K562 (cell line): ENCODE results near the gene SUCO. TPM values are rescaled to one million over a fixed set of nuclear protein-coding genes. Genes with fewer than 3 reads are reported as not detected.

ENCODE experiments used
- EP400 ChIP-seq: fragments of 450-650 bp; IDR thresholded peaks from 2 replicates; pipeline ENCODE4 v1.6.1; 2017; ENCODE audit warnings: antibody characterized with exemption, mild to moderate bottlenecking, moderate library complexity
- KDM1A ChIP-seq, 2 experiments: fragments of 450-650 bp; IDR thresholded peaks; 2 replicates each; pipeline ENCODE4 v1.6.1; 2016; ENCODE audit warnings: mild to moderate bottlenecking in 2 of 2
- KLF16 ChIP-seq: IDR thresholded peaks from 2 replicates; pipeline ENCODE4 v1.6.1; 2016; ENCODE audit warnings: antibody characterized with exemption
- NCOR1 ChIP-seq: fragments of 450-650 bp; IDR thresholded peaks from 2 replicates; pipeline ENCODE4 v1.6.1; 2016; ENCODE audit warnings: mild to moderate bottlenecking, moderate library complexity
- PCBP1 ChIP-seq: fragments of 200-400 bp; formaldehyde crosslinking; IDR thresholded peaks from 2 replicates; pipeline ENCODE4 v1.6.1; 2018; ENCODE audit warnings: mild to moderate bottlenecking, low read depth, low read length; ENCODE audit not compliant: poor library complexity, severe bottlenecking
- RBM22 ChIP-seq: fragments of 200-400 bp; formaldehyde crosslinking; IDR thresholded peaks from 2 replicates; pipeline ENCODE4 v1.6.1; 2018; ENCODE audit warnings: low read length, low read depth; ENCODE audit not compliant: poor library complexity, severe bottlenecking
- RUNX1 ChIP-seq: sonication (generic); IDR thresholded peaks from 2 replicates; pipeline ENCODE4 v1.6.1; 2016; ENCODE audit warnings: antibody characterized with exemption, low read depth
- SMAD4 ChIP-seq: fragments of 250-450 bp; sonication (Bioruptor Pico); conservative IDR thresholded peaks from 2 replicates; pipeline ENCODE4 v1.8.0; 2021; ENCODE audit warnings: inconsistent platforms, mild to moderate bottlenecking, moderate library complexity
- ZNF316 ChIP-seq: fragments of 450-650 bp; IDR thresholded peaks from 2 replicates; pipeline ENCODE4 v1.6.1; 2016
- ZNF583 ChIP-seq: fragments of 250-450 bp; sonication (Bioruptor Pico); IDR thresholded peaks from 2 replicates; pipeline ENCODE4 v1.4.0; 2020
- ZNF830 ChIP-seq: fragments of 250-450 bp; sonication (Bioruptor Pico); IDR thresholded peaks from 2 replicates; pipeline ENCODE4 v1.5.0; 2021; ENCODE audit warnings: mild to moderate bottlenecking
- polyA plus RNA-seq, 8 experiments: library from polyadenylated mRNA; depleted of rRNA in 4 of 8; stranded (reverse) in 5 of 8; unstranded in 3 of 8; fragments of >200 nt; fragmentation: Nextera tagmentation in 2 of 8; fragmentation: Illumina TruSeq in 1 of 8; extraction: Ambion mirVana in 2 of 8; extraction: Trizol in 1 of 8; gene quantifications; 2 replicates each; pipeline versions ENCODE4 v1.2.1 to v1.2.3, GENCODE V29; 2011 to 2014; ENCODE audit warnings: inconsistent platforms in 1 of 8, missing spikeins in 1 of 8
- total RNA-seq, 7 experiments: library from RNA; depleted of rRNA in 6 of 7; stranded (reverse); fragments of >200 nt in 6 of 7; fragmentation: Illumina TruSeq in 2 of 7; extraction: Trizol in 2 of 7; gene quantifications; 2 replicates each; pipeline versions ENCODE4 v1.2.1 to v1.2.3, GENCODE V29; 2011 to 2021; ENCODE audit warnings: low replicate concordance in 1 of 7
- TF ChIP-seq, protein P1 (sequence below), 2 experiments: IDR thresholded peaks in 1 of 2; conservative IDR thresholded peaks in 1 of 2; 2 replicates each; pipeline ENCODE4 v1.6.1; 2016; ENCODE audit warnings: low read depth in 2 of 2, mild to moderate bottlenecking in 1 of 2, missing compliant biosample characterization in 1 of 2, missing genetic modification characterization in 1 of 2, moderate library complexity in 1 of 2
- TF ChIP-seq, protein P2 (sequence below), 2 experiments: fragments of 450-650 bp; IDR thresholded peaks; 2 replicates each; pipeline ENCODE4 v1.6.1; 2018; ENCODE audit warnings: mild to moderate bottlenecking in 2 of 2, low read depth in 1 of 2; ENCODE audit not compliant: partially characterized antibody in 2 of 2
- TF ChIP-seq, protein P3 (sequence below): fragments of 450-650 bp; formaldehyde crosslinking; IDR thresholded peaks from 2 replicates; pipeline ENCODE4 v1.4.0; 2020; ENCODE audit warnings: mild to moderate bottlenecking, moderate library complexity
- TF ChIP-seq, protein P4 (sequence below): sonication (generic); formaldehyde crosslinking; IDR thresholded peaks from 2 replicates; pipeline ENCODE4 v1.8.0; 2022; ENCODE audit warnings: mild to moderate bottlenecking, missing genetic modification reagents

Gene SUCO
- total and polyA plus RNA-seq, 9 of the 15 experiments (the other 6 are each of a cell fraction or from before 2014, with no cell fraction given): 2.5 to 20.6 (median 14.3) TPM

DNA sequence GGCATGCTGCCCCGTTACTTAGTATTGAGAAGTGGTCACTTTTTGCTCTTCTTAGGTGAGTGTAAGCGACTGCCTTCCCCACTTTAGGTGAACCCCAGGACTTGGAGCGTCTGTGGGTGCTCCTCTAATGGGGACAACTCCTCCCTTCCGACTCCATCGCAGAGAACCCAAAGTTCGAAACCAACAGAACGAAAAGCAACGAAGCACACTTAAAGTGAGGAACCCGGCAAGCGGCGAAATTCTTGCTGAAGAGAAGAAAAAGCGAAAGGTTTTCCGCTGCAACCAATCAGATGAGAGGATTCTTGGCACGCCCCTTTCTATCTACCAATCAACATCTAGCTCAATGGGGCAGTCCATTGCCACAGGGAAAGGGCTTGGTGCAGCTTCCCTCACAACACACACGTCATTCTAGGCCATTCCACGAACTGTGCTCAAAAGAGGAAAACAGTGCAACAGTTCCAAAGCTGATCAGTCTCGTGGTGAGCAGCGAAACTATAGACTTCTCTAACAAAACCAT is 709 bp upstream of the SUCO start (continued):
- TF ChIP-seq, protein P1, sequence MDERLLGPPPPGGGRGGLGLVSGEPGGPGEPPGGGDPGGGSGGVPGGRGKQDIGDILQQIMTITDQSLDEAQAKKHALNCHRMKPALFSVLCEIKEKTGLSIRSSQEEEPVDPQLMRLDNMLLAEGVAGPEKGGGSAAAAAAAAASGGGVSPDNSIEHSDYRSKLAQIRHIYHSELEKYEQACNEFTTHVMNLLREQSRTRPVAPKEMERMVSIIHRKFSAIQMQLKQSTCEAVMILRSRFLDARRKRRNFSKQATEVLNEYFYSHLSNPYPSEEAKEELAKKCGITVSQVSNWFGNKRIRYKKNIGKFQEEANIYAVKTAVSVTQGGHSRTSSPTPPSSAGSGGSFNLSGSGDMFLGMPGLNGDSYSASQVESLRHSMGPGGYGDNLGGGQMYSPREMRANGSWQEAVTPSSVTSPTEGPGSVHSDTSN (CRISPR knock-in tag; IDR thresholded peaks at IDR 0.05; ENCODE audit: low read depth): no peak
- TF ChIP-seq, protein P1 (tag; conservative IDR thresholded peaks at IDR 0.05; ENCODE audit: low read depth): no peak
- TF ChIP-seq PCBP1 (no peak), RUNX1 (no peak), ZNF316 (peak; percentile 19; the same call in 1 of the 2 replicates), NCOR1 (no peak), KLF16 (no peak), RBM22 (no peak), SMAD4 (CRISPR knock-in tag) (no peak; the same call in 1 of the 2 replicates), ZNF830 (CRISPR knock-in tag) (no peak), KDM1A (IDR thresholded peaks at IDR 0.05) (no peak), EP400 (peak; percentile 64), ZNF583 (no peak)
- TF ChIP-seq, protein P2, sequence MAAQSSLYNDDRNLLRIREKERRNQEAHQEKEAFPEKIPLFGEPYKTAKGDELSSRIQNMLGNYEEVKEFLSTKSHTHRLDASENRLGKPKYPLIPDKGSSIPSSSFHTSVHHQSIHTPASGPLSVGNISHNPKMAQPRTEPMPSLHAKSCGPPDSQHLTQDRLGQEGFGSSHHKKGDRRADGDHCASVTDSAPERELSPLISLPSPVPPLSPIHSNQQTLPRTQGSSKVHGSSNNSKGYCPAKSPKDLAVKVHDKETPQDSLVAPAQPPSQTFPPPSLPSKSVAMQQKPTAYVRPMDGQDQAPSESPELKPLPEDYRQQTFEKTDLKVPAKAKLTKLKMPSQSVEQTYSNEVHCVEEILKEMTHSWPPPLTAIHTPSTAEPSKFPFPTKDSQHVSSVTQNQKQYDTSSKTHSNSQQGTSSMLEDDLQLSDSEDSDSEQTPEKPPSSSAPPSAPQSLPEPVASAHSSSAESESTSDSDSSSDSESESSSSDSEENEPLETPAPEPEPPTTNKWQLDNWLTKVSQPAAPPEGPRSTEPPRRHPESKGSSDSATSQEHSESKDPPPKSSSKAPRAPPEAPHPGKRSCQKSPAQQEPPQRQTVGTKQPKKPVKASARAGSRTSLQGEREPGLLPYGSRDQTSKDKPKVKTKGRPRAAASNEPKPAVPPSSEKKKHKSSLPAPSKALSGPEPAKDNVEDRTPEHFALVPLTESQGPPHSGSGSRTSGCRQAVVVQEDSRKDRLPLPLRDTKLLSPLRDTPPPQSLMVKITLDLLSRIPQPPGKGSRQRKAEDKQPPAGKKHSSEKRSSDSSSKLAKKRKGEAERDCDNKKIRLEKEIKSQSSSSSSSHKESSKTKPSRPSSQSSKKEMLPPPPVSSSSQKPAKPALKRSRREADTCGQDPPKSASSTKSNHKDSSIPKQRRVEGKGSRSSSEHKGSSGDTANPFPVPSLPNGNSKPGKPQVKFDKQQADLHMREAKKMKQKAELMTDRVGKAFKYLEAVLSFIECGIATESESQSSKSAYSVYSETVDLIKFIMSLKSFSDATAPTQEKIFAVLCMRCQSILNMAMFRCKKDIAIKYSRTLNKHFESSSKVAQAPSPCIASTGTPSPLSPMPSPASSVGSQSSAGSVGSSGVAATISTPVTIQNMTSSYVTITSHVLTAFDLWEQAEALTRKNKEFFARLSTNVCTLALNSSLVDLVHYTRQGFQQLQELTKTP (IDR thresholded peaks at IDR 0.05; ENCODE audit: low read depth in 1 of 2, partially characterized antibody in 2 of 2): peak in 1 of 2 experiments; percentile 77
- TF ChIP-seq, protein P3, sequence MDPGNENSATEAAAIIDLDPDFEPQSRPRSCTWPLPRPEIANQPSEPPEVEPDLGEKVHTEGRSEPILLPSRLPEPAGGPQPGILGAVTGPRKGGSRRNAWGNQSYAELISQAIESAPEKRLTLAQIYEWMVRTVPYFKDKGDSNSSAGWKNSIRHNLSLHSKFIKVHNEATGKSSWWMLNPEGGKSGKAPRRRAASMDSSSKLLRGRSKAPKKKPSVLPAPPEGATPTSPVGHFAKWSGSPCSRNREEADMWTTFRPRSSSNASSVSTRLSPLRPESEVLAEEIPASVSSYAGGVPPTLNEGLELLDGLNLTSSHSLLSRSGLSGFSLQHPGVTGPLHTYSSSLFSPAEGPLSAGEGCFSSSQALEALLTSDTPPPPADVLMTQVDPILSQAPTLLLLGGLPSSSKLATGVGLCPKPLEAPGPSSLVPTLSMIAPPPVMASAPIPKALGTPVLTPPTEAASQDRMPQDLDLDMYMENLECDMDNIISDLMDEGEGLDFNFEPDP (CRISPR knock-in tag): 0 out of 2 replicates have a peak, but pooled peaks have one; percentile 40
- TF ChIP-seq, protein P4, sequence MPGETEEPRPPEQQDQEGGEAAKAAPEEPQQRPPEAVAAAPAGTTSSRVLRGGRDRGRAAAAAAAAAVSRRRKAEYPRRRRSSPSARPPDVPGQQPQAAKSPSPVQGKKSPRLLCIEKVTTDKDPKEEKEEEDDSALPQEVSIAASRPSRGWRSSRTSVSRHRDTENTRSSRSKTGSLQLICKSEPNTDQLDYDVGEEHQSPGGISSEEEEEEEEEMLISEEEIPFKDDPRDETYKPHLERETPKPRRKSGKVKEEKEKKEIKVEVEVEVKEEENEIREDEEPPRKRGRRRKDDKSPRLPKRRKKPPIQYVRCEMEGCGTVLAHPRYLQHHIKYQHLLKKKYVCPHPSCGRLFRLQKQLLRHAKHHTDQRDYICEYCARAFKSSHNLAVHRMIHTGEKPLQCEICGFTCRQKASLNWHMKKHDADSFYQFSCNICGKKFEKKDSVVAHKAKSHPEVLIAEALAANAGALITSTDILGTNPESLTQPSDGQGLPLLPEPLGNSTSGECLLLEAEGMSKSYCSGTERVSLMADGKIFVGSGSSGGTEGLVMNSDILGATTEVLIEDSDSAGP: 0 out of 2 replicates have a peak, but pooled peaks have one; percentile 62
